DMS53 treated with DMSO at 0.1 percent for 48 hours (cell line): ENCODE measurements around the gene MARK4.
"Not testable (repeated sequence)": the region's sequence is repeated elsewhere in the genome, so short reads cannot be mapped to it uniquely, and the experiment has no call there.

Experiments
- DNase-seq: peaks from one replicate; lab custom pipeline; 2025; ENCODE audit not compliant: unreplicated experiment; lab: John Stamatoyannopoulos, UW

MARK4 gene

DNA sequence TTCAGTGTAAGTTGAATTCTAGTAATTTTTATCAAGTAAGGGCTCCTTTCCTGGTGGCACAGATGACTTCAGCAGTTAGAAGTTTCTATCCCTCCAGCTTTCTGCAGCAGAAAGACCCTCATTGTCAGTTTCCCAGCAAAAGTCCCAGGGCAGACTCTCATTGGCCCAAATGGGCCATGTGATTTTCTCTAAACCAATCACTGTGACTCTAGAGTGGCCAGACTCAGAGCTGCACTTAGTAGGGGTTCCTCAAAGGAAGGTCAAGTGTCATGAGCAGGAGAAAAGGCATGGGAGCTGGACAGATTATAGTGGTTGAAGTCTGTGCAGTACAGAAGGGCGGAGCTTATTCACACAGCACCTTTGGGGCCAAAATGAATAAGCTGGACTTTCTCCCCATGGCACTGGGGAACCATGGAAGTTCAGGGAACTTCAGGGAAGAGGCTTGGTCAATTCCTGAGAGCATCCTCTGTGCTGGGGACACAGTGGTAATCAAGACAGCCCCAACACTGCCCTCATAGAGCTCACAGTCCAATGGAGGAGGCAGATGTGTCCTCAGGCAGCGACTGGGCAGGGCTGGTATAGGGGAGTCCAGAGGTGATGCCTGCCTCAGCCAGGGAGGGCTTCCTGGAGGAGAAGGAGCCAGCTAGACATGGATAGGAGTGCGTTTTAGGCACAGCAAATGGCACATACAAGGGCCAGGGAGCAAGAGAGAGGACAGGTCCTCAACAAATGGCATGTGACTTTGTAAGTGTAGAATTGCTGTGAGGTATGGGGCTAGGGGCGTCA lies 53.3 kb downstream of the MARK4 start:
- DNase-seq: no peak

DNA sequence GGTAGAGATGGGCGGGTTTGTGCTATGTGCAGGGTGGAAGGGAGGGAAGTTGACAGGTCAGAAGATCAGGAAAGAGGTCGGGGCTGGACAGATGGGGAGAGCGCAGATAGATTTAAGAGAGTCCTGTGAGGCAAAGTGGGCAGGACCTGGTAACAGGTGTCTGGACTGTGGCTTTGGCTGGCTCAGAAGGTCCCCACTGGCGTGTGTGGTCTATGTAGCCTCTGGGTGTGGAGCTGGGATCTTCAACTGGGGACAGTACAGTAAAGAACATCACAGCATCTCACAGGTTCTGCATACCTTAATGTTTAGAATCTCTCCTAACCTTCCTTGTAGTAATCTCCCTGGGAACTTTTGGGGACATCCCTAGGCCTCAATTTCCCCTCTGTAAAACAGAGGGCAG lies 53.9 kb downstream of the MARK4 start:
- no peak for DNase-seq

DNA sequence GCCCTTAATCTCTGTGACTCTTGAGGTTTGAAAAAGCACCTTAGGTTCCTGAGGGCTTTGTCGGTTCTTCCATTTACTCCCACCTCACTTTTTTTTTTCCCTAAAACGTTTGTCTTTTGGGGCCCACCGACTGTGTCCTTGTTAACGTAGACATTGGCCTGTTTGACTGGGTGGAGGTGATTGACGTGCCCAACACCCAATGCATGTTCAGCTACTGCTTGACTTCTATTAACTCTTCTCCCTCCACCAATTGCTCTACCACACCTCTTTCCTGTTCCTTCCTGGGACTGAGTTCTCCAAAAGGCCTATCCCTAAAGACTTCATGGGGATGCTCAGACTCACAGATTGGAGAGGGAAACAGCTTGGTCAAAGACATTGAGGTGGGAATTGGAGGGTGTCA lies 54.4 kb downstream of the MARK4 start:
- DNase-seq: no peak

DNA sequence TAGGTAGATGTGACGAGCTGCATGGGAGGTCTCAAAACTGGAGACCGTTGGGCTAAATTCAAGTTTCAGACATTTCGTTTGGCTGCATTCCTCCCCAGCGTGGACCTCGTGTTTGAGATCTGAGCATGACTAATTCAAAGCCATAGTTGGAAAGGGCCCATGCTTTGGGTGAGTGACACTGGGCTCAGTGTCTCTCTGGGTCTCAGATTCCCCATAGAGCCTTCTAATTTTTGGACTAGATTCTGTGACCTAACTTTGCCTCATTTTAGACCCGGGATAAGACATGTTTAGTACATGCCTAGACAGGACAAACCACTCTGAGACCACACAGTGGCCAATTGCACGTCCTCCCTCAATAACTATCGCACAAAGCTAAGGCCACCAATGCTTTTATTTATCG lies 55.0 kb downstream of the MARK4 start:
- no peak for DNase-seq

DNA sequence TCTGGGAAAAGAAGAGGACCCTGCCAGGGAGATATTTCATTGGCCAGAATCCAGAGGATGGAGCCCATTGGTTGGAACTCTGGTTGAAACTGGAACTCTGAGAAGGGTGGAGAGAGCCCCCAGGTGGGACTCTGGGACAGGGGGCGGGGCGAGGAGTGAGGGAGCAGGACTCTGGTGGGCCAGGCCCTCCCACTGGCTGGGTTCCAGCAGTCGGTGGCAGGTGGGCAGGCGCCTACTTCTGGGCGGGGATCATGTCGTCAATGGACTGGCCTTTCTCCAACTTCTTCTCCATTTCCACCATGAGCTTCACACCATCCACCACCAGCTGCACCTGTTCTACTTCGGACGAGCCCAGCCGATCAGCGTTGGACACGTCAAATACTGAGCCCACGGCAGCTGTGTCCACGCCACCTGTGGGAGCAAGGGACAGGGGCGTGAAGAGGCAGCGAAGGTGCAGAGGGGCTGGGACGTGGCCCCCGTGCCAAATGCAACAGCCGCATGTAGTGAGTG lies 55.5 kb downstream of the MARK4 start:
- DNase-seq: no peak

DNA sequence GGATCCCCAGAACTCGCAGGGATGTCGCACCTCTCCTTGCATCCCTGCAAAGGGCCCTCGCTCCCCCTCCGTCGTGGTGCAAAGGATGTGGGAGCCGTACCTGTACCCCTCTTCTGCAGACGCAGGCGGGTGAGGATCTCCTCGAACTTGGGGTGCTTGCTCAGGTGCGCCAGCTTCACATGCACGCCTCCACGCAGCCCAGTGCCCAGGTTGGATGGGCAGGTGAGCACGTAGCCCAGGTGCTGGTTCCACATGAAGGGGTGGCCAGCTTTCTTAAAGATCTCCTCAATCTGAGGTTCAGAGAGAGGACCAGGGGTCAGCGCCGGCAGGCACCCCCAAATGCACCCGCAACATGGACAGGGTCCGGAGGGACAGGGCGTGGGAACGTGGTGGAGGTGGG lies 56.3 kb downstream of the MARK4 start:
- no peak for DNase-seq

DNA sequence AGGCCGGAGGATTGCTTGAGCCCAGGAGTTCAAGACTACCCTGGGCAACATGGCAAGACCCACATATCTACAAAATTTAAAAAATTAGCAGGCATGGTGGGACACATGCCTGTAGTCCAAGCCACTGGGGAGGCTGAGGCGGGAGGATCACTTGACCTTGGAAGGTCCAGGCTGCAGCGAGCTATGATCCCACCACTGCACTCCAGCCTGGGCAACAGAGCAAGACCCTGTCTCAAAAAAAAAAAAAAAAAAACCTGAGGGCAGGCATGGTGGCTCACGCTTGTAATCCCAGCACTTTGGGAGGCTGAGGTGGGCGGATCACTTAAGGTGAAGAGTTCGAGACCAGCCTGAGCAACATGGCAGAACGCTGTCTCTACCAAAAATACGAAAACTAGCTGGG lies 58.3 kb downstream of the MARK4 start:
- not testable (repeated sequence) for DNase-seq

DNA sequence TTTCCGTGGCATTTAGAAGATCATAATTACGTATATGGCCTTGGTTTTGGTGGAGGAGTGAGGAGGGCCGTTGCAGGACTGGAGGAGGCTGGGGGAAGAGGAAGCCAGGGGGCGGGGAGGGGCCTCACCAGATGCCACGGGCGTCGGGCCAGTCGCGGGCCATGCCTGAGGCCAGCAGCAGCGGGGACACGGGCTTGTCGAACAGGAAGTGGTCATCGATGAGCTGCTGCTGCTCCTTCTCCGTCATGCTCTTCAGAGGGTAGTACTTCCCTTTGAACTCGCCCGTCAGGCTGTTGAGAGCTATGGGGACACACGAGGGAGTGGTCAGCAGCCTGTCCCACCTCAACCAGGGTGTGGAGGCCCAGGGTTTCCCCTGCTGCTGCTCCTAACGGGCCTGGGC lies 60.5 kb downstream of the MARK4 start:
- DNase-seq: no peak

DNA sequence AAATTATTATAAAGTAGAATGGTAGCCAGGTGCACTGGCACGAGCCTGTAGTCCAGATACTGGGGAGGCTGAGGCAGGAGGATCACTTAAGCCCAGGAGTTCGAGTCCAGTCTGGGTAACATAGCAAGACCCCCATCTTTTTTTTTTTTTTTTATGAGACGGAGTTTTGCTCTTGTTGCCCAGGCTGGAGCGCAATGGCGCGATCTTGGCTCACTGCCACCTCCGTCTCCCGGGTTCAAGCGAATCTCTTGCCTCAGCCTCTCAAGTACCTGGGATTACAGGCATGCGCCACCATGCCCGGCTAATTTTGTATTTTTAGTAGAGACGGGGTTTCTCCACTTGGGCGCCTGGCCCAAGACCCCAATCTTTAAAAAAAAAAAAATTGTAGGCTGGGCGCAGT lies 61.2 kb downstream of the MARK4 start:
- not testable (repeated sequence) for DNase-seq

DNA sequence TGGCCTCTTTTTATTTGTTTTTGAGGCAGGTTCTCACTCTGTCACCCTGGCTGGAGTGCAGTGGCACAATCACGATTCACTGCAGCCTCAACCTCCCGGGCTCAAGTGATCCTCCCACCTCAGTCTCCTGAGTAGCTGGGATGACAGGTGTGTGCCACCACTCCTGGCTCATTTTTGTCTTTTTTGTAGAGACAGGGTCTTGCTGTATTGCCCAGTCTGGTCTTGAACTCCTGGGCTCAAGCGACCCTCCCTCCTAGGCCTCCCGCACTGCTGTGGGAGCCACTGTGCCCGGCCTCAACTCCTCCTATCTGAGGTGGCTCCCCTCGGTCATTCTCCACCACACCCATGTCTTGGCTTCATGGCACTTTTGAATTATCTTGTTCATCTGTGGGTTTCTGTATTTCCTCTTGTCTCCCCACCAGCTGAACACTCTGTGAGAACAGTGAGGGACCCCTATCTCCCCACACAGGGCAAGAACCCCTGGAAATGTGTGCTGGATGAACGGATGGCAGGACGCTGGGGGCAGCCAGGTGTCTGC lies 63.7 kb downstream of the MARK4 start:
- DNase-seq: no peak

DNA sequence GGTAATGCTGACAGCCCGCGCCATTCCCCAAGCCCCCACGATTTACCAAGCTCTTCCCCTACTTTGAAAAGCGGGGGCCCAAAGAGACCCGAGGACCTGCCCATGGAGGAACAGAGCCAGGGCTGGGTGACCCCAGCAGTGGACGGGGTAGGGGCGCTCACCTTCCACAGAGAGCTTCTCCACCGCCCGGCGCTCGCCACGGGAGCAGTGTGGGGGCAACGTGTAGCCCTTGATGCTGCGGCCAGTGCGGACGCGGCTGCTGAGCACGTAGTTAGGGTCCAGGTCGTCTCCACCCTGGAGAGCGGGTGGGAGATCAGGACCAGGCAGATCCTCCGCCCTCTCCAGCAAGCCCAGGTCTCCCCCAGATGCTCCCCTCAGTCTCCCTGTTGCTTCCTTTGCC lies 64.2 kb downstream of the MARK4 start:
- DNase-seq: no peak

DNA sequence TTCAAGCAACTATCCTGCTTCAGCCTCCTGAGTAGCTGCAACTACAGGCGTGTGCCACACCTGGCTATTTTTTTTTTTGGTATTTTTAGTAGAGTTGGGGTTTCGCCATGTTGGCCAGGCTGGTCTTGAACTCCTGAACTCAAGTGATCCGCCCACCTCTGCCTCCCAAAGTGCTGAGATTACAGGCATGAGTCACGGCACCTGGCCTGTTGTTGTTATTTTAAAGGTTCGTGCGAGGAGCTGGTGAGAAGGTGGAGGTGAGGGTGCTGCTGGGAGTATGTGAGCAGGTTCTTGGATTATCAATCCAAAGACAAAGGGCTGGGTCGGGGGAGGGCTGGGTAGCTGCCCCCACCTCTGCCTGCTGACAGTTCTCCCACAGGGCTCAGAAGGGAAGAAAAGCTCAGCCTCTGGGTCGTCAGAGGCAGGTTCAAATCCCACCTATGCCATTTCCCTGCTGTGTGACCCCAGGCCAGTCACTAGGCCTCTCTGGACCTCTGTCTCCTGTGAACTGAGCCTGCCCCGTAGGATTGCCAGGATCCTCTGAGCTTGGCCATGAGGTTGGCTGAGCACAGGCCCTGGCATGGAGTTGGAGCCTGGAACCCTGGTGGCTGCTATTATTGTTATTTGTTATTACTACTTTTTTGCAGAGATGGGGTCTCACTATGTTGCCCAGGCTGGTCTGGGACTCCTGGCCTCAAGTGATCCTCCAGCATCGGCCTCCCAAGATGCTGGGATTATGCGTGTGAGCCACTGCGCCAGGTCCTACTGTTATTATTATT lies 70.1 kb downstream of the MARK4 start:
- no peak for DNase-seq

DNA sequence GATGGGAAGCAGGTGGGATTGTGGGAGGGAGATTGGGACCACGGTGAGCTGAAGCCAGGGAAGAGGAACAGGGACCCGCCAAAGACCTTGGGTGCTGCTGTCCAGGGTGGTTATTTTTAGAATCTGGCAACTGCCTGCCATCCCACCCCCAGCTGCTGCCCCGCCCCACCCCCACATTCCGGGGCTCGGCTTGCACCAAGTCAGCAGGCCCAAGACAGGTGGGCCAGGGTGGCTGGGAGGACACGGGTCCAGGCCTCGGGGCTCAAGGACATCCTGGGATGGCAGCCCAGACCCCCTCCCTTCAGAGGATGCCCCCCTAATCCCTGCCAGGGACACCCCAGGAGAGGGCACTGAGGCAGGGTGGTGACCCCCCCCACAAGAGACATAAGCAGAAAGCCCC lies 70.8 kb downstream of the MARK4 start:
- no peak for DNase-seq

DNA sequence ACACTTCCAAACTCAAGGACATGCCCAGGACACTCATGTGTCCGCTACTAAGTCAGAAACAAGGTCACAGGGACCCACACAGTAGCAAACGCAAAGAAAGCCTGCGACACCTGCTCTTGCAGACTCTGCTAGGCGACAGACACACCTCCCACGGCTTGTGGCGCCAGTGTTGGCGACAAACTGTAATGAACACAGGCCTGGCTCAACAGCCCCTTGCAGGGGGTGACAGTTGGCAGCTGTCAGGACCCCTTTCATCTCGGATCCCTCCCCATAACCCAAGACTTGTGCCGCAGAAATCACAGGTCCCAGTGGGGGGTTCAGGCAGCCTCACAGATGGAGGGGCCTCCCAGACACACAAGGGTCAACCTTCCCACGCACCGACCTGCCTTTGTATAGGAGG lies 71.2 kb downstream of the MARK4 start:
- DNase-seq: no peak

DNA sequence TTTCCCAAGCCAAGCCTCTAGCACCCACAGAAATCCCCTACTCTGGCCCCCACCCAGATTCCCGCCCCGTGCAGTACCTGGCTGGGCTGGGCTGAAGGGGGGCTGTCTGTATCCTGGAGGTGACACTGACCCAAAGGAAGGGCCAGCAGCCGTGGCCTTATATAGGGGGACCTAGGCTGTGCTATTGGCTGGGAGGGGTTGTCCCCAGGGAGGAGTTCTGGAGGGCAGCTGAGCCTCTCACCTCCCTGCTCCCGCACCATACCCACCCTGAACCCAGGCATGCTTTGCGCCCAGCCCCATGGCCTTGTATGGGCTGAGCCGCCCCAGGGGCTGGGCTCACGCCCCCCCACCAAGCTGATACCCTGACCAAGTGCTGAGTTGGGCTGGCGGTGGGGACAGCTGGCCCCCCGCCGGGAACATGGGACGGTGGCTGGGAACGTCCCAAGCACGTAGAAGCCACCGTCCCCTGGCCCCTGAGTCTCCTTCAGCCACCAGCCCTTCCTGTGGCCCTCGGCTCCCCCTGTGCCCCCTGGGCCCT lies 71.7 kb downstream of the MARK4 start, which contains the start of gene CKM:
Gene CKM (minus strand): TSS at position 132 of the 538 bp plus-strand sequence. CDS start 3,162 bp downstream, outside the sequence.
- DNase-seq: no peak

DNA sequence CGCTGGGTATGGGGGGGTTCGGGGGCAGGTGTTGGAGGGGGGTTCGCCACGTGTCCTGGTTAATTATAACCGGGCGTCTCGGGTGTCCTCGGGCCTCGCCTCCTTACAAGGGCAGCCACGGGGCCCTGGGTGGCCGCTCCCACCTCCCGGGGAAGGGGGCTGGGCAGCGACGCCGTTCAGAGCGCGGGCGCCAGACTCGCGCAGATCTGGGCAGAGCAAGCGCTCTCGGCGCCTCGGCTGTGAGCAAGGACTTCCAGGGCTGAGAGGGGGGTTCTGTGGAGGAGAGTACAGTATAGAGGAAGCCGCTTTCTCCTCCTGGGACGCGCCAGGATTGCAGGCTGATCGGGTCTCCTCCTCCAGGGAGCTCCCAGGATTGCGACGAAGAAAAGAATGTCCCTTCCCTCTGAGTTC lies 72.6 kb downstream of the MARK4 start:
- DNase-seq: no peak

DNA sequence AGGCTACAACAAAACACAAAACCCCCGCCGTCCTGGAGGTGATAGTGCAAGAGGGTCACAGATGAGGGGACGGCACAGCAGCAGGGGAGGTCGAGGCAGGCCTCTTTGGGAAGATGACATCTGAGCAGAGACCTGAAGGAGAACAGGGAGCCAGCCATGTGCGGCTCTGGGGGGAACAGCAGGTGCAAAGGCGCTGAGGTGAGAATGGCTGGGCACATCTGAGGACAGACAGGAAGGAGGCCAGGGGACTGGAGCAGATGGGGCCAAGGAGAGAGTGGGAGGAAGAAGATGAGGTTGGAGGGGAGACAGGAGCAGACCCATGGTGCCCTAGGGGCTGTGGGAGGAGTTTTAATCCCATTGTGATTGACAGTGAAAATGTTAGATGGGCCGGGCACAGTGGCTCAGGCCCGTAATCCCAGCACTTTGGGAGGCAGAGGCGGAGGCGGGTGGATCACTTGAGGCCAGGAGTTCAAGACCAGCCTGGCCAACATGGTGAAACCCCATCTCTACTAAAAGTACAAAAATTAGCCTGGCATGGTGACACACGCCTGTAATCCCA lies 73.4 kb downstream of the MARK4 start:
- DNase-seq: no peak

DNA sequence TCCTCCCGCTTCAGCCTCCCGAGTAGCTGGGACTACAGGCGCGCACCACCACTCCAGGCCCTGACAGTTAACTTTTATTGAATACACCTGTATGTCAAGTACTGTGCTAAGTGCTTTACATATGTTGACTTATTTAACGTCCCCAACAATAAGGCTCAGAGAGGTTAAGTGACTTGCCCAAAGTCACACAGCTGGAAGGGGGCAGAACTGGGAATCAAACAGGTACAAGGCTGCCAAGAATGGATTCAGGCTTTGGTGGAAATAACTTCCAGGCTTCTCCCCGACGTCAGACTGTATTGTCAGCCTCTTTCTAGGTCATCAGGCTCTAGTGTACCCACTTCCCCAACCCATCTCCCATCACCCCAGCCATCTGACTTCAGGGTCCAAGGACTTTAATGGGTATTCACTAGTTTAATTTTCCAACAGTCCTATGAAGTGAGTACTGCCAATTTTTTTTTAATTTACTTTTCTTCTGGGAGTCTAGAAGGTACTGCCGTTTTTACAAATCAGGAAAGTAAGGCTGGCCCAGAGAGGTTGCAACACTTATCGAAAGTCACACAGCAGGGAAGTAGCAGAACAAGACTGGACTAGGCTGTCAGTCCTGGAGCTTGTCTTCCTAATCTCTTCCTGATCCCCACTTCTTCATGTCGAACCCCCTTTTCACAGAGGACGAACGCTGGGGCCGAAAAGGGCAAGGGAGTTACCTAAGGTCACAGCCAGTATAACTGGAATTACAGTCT lies 76.5 kb downstream of the MARK4 start:
- DNase-seq: no peak

DNA sequence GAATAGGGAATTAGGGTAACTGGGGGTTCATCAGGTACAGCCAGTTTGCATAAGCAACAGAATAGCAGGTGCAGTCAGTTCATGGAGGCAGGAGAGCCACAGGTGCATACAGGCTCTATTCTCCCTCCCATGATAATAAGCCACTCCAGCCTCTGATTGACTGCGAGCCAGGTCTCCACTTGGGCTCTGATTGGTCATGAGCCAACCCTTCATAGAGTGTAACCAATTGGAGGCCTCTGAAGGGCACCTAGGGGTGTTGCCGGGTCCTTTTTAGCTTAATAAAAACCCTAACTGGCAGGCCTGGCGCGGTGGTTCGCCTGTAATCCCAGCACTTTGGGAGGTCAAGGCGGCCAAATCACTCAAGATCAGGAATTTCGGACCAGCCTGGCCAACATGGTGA lies 80.3 kb downstream of the MARK4 start:
- peak; percentile 74 for DNase-seq

DNA sequence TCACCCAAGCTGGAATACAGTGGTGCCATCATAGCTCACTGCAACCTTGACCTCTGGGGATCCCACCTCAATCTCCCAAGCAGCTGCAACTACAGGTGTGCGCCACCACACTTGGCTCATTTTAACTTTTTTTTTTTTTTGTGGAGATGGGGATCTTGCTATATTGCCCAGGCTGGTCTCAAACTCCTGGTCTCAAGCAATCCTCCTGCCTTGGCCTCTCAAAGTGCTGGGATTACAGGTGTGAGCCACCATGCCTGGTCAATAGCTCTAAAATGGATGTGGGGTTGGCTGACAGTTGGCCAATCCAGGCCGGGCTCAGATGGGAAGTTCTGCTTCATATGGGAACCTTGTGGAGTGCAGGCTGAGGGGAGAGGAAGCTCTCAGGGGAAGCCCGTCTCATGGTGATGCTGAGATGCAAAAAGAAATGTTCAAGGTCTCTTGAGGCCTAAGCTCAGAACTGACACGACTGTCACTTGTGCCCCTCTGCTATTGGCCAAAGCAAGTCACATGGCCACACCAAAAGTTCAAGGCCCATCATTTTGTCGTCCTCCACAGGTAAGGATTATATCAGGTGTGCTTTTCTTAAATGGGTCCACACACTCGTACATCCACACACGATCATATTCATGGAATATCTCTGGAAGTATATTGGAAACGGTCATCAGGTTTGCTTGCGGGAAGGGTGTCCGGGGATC lies 82.7 kb downstream of the MARK4 start:
- DNase-seq: no peak
